DMS 273 treated with DMSO at 0.1 percent for 48 hours (cell line): ENCODE results near the gene CFAP99.
A peak's percentile ranks its signal among the peaks of the same experiment; 100 is the strongest.
"Not testable (repeated sequence)": the region's sequence is repeated elsewhere in the genome, so short reads cannot be mapped to it uniquely, and the experiment has no call there.

ENCODE experiments used
- DNase-seq: peaks from one replicate; lab custom pipeline; 2025; lab: John Stamatoyannopoulos, UW

The CFAP99 gene

GRCh38 chr4:2429945-2430757 is 11.4 kb downstream of the CFAP99 start:
- DNase-seq = not testable (repeated sequence)

GRCh38 chr4:2432004-2432403 is 13.2 kb downstream of the CFAP99 start:
- no peak for DNase-seq

GRCh38 chr4:2432991-2433530 is 14.3 kb downstream of the CFAP99 start:
- DNase-seq = no peak

- DNase-seq = no peak
Measured at GRCh38 chr4:2433609-2434350, 15.0 kb downstream of the CFAP99 start.

GRCh38 chr4:2434420-2434819 is 15.7 kb downstream of the CFAP99 start:
- no peak for DNase-seq

- DNase-seq = no peak
Measured at GRCh38 chr4:2436301-2436700, 17.5 kb downstream of the CFAP99 start.

- no peak for DNase-seq
Measured at GRCh38 chr4:2436761-2437474, 18.2 kb downstream of the CFAP99 start.

GRCh38 chr4:2437475-2438215 is 18.9 kb downstream of the CFAP99 start:
- no peak for DNase-seq

GRCh38 chr4:2438822-2439718 is 20.3 kb downstream of the CFAP99 start:
- no peak for DNase-seq

- DNase-seq = peak; percentile 42
Measured at GRCh38 chr4:2441393-2442174, 22.8 kb downstream of the CFAP99 start.

- DNase-seq = no peak
Measured at GRCh38 chr4:2442175-2442993, 23.6 kb downstream of the CFAP99 start.

- DNase-seq = no peak
Measured at GRCh38 chr4:2443061-2443730, 24.4 kb downstream of the CFAP99 start.

GRCh38 chr4:2443956-2444740 is 25.4 kb downstream of the CFAP99 start:
- no peak for DNase-seq

- no peak for DNase-seq
Measured at GRCh38 chr4:2445130-2445529, 26.4 kb downstream of the CFAP99 start.

GRCh38 chr4:2445571-2445970 is 26.8 kb downstream of the CFAP99 start:
- no peak for DNase-seq

- DNase-seq = no peak
Measured at GRCh38 chr4:2446656-2447564, 28.2 kb downstream of the CFAP99 start.

GRCh38 chr4:2448589-2448988 is 29.8 kb downstream of the CFAP99 start:
- no peak for DNase-seq
